GM23248 (cell line): ENCODE measurements around the gene CLSTN2.

Experiments
- EZH2 ChIP-seq: fragments of 200-600 bp; sonication (generic); IDR thresholded peaks from 2 replicates; pipeline ENCODE4 v1.6.1; 2018; ENCODE audit warnings: antibody characterized with exemption, mild to moderate bottlenecking; ENCODE audit not compliant: insufficient read depth, poor library complexity, severe bottlenecking
- EZH2phosphoT487 ChIP-seq: fragments of 200-600 bp; sonication (generic); IDR thresholded peaks from 2 replicates; pipeline ENCODE4 v1.6.1; 2018; ENCODE audit warnings: antibody characterized with exemption, moderate library complexity, mild to moderate bottlenecking, low read depth; ENCODE audit not compliant: insufficient read depth

GRCh38 chr3:140062461-140062860 is 127.5 kb downstream of the CLSTN2 start:
- TF ChIP-seq EZH2 (no peak), EZH2phosphoT487 (no peak)
